PC-9 (cell line): ENCODE measurements around the gene DHTKD1. TPM values are rescaled to one million over a fixed set of nuclear protein-coding genes. Genes with fewer than 3 reads are reported as not detected.

ENCODE experiments used
- BruUV-seq: library from RNA; stranded (reverse); fragments of 400-500 nt; replicated peaks from 2 replicates; lab custom pipeline; 2021; lab: Mats Ljungman, UMichigan
- CTCF ChIA-PET: fragments of 300-600 bp; sonication (Branson Sonifier 250); formaldehyde crosslinking; loops from one replicate; lab custom pipeline; 2022; ENCODE audit warnings: antibody characterized with exemption; lab: Charles Lee
- POLR2A ChIA-PET: fragments of 300-600 bp; sonication (Branson Sonifier 250); formaldehyde crosslinking; loops from one replicate; lab custom pipeline; 2022; ENCODE audit warnings: antibody characterized with exemption; ENCODE audit not compliant: unreplicated experiment; lab: Charles Lee
- DNase-seq, 2 experiments: peaks; one replicate each; pipeline versions ENCODE4 v3.0.0 to v3.0.0-alpha.2; 2015 to 2022; ENCODE audit warnings: mixed read lengths in 1 of 2
- H2AFZ ChIP-seq: fragments of 200-600 bp; sonication (generic); 2 replicates; pipeline ENCODE4 v1.8.1; 2017; ENCODE audit warnings: antibody characterized with exemption
- H3F3A ChIP-seq: fragments of 200-600 bp; sonication (generic); 2 replicates; pipeline ENCODE4 v1.8.1; 2017; ENCODE audit warnings: antibody characterized with exemption, mild to moderate bottlenecking, low read depth; ENCODE audit not compliant: insufficient read depth
- H3K27ac ChIP-seq: fragments of 200-600 bp; sonication (generic); 2 replicates; pipeline ENCODE4 v1.6.1; 2016; ENCODE audit warnings: mixed run types
- H3K27me3 ChIP-seq: fragments of 200-600 bp; sonication (generic); 2 replicates; pipeline ENCODE4 v1.6.1; 2016; ENCODE audit warnings: low read depth, mixed run types; ENCODE audit not compliant: insufficient read depth
- H3K36me3 ChIP-seq: fragments of 200-600 bp; sonication (generic); 2 replicates; pipeline ENCODE4 v1.6.1; 2016; ENCODE audit warnings: low read depth, mixed run types
- H3K4me1 ChIP-seq: fragments of 200-600 bp; sonication (generic); replicated peaks from 2 replicates; pipeline ENCODE4 v1.6.1; 2016; ENCODE audit warnings: mixed run types; ENCODE audit not compliant: insufficient read depth
- H3K4me2 ChIP-seq: fragments of 200-600 bp; sonication (generic); 2 replicates; pipeline ENCODE4 v1.6.1; 2017; ENCODE audit warnings: mixed run types
- H3K4me3 ChIP-seq: fragments of 200-600 bp; sonication (generic); 2 replicates; pipeline ENCODE4 v1.6.1; 2016; ENCODE audit warnings: mixed run types
- H3K79me2 ChIP-seq: fragments of 200-600 bp; sonication (generic); 2 replicates; pipeline ENCODE4 v1.6.1; 2017; ENCODE audit warnings: low read depth, mixed run types
- H3K9me2 ChIP-seq: fragments of 200-600 bp; sonication (generic); 2 replicates; pipeline ENCODE4 v1.8.1; 2017; ENCODE audit warnings: mild to moderate bottlenecking; ENCODE audit not compliant: insufficient read depth
- H3K9me3 ChIP-seq: fragments of 200-600 bp; sonication (generic); 2 replicates; pipeline ENCODE4 v1.8.1; 2016; ENCODE audit warnings: low read depth; ENCODE audit not compliant: insufficient read depth
- H4K20me1 ChIP-seq: fragments of 200-600 bp; sonication (generic); 2 replicates; pipeline ENCODE4 v1.8.1; 2017; ENCODE audit not compliant: insufficient read depth
- EZH2 ChIP-seq: fragments of 200-600 bp; sonication (generic); IDR thresholded peaks from 2 replicates; pipeline ENCODE4 v1.8.0; 2017; ENCODE audit warnings: antibody characterized with exemption, low read depth
- intact Hi-C: fragments of 100-400 bp; cut with micrococcal nuclease; formaldehyde crosslinking; loops from one replicate; pipeline ENCODE4 v1.10.0; 2022; ENCODE audit not compliant: unreplicated experiment
- total RNA-seq: library from RNA; stranded (reverse); gene quantifications from 2 replicates; pipeline ENCODE4 v1.2.3, GENCODE V29; 2021
- TF ChIP-seq, protein P1 (sequence below): fragments of 200-600 bp; sonication (generic); conservative IDR thresholded peaks from 2 replicates; pipeline ENCODE4 v1.6.1; 2017; ENCODE audit warnings: mixed run types, antibody characterized with exemption, mild to moderate bottlenecking, moderate library complexity

The DHTKD1 gene
- total RNA-seq, 1 experiment from 2014 or later = 41.1 TPM

DNA sequence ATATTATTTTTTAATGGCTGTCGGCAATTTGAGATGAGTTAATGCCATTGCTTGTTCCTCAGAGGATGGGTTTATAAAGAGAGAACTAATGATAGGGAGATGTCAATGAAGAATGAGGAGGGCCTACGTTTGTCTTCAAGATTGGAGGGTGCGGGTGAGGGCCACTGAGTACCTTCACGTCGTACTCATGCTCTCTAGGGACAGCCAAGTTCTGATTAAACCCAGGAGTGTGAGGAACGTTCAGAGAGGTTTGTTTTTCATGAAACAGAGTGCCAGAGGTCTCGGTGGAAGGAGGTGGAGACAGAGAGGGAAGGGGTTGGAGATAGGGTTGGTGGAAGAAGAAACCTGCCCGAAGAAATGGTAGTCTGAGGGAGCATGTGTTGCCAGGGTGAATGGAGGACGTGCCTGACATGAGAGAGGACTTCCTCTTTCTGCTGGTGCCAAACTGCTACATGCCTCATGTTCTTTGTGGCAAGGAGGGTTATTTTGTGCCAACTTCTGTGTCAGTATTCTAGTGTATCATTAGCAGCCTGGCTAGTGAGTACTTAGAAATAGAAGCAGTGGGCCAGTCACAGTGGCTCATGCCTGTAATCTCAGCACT, 8.9 kb downstream of the DHTKD1 start:
- CTCF ChIA-PET = no interaction called here
- no peaks in the 10 kb centered on the region for H3K27me3 ChIP-seq
- DNase-seq = no peak
- no TSS peak for BruUV-seq
- no peaks in the 10 kb centered on the region for H3K36me3 ChIP-seq
- no peak overlapping the region for H3K4me3 ChIP-seq
- H3K27ac ChIP-seq = no peak overlapping the region
- H3K79me2 ChIP-seq = no peaks in the 10 kb centered on the region
- TF ChIP-seq, protein P1, sequence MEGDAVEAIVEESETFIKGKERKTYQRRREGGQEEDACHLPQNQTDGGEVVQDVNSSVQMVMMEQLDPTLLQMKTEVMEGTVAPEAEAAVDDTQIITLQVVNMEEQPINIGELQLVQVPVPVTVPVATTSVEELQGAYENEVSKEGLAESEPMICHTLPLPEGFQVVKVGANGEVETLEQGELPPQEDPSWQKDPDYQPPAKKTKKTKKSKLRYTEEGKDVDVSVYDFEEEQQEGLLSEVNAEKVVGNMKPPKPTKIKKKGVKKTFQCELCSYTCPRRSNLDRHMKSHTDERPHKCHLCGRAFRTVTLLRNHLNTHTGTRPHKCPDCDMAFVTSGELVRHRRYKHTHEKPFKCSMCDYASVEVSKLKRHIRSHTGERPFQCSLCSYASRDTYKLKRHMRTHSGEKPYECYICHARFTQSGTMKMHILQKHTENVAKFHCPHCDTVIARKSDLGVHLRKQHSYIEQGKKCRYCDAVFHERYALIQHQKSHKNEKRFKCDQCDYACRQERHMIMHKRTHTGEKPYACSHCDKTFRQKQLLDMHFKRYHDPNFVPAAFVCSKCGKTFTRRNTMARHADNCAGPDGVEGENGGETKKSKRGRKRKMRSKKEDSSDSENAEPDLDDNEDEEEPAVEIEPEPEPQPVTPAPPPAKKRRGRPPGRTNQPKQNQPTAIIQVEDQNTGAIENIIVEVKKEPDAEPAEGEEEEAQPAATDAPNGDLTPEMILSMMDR = no peak
- TF ChIP-seq EZH2 = no peak
- POLR2A ChIA-PET = no interaction called here
- H3K4me2 ChIP-seq = no peak overlapping the region
- no peaks in the 10 kb centered on the region for H3F3A ChIP-seq
- no peaks in the 10 kb centered on the region for H3K4me1 ChIP-seq
- intact Hi-C loops = no loop called here
- H2AFZ ChIP-seq = no peak overlapping the region
- H4K20me1 ChIP-seq = no peaks in the 10 kb centered on the region
- H3K9me2 ChIP-seq = no peaks in the 10 kb centered on the region
- no peaks in the 10 kb centered on the region for H3K9me3 ChIP-seq

DNA sequence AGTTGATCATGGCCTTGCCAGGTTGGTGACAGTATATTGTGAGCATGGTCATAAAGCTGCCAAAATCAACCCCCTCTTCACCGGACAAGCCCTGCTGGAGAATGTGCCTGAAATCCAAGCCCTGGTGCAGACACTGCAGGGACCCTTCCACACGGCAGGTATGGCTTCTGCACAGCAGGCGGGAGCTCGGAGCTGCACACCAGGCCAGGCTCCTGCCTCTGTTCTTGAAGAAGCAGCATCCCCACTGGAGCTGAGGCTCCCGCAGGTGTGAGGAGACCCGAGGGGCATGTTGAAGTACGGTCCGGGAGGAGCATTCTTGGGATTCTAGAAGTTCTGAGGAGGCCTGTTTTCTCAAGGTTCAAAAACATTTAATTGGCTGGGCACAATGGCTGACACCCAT, 12.7 kb downstream of the DHTKD1 start:
- H3K9me2 ChIP-seq = no peaks in the 10 kb centered on the region
- no peaks in the 10 kb centered on the region for H4K20me1 ChIP-seq
- no peaks in the 10 kb centered on the region for H3K36me3 ChIP-seq
- no peak overlapping the region for H2AFZ ChIP-seq
- no TSS peak for BruUV-seq
- TF ChIP-seq, protein P1 = no peak
- no peak for TF ChIP-seq EZH2
- no peaks in the 10 kb centered on the region for H3K79me2 ChIP-seq
- DNase-seq = no peak
- ChIA-PET POLR2A (no interaction called here), CTCF (interaction anchor here (0.6 kb wide), 1 partner anchor 39 kb away, joined by 4 read pairs; no protein-coding TSS in a partner anchor)
- H3K27me3 ChIP-seq = no peaks in the 10 kb centered on the region
- H3K4me1 ChIP-seq = no peaks in the 10 kb centered on the region
- H3K9me3 ChIP-seq = no peaks in the 10 kb centered on the region
- no peak overlapping the region for H3K4me2 ChIP-seq
- H3K27ac ChIP-seq = no peak overlapping the region
- H3K4me3 ChIP-seq = no peak overlapping the region
- intact Hi-C loops = no loop called here
- H3F3A ChIP-seq = no peaks in the 10 kb centered on the region

DNA sequence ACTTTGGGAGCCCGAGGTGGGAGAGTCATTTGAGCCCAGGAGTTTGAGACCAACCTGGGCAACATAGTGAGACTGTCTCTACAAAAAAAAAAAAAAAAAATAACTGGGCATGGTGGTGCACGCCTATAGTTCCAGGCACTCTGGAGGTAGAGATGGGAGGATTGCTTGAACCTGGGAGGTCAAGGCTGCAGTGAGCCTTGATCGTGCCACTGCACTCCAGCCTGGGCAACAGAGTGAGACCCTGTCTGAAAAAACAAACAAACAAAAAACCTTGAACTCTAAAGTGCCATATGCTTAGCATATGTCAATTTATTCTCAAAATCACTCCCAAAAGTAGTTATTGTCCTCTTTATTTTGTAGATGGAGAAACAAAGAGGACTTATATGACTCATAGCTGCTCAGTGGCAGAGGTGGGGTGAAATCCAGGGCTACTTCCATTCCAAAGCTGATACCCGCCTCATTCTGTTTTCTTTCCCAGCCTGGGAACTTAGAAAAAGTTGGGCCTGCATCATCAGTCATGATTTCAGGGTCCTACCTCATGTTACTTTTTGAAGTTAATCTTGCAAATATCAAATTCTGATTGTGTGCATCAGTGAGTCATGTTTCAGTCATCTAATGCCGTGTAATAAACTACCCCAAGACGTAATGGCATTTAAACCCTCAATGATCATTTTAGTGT, 13.3 kb downstream of the DHTKD1 start:
- Histone ChIP-seq H3K4me3 (no peak overlapping the region), H3K4me1 (no peaks in the 10 kb centered on the region), H3K79me2 (no peaks in the 10 kb centered on the region), H3K9me3 (no peaks in the 10 kb centered on the region), H3K36me3 (no peaks in the 10 kb centered on the region), H3K27ac (no peak overlapping the region), H3K4me2 (no peak overlapping the region), H3K9me2 (no peaks in the 10 kb centered on the region), H2AFZ (no peak overlapping the region), H3K27me3 (no peaks in the 10 kb centered on the region), H4K20me1 (no peaks in the 10 kb centered on the region), H3F3A (no peaks in the 10 kb centered on the region)
- intact Hi-C loops = no loop called here
- CTCF ChIA-PET = interaction anchor here (0.6 kb wide), 1 partner anchor 40 kb away, joined by 4 read pairs; no protein-coding TSS in a partner anchor
- no peak for DNase-seq
- POLR2A ChIA-PET = no interaction called here
- BruUV-seq = no TSS peak
- TF ChIP-seq, protein P1 = no peak
- no peak for TF ChIP-seq EZH2
